SK-N-SH (cell line): ENCODE results near the gene EBNA1BP2. TPM values are rescaled to one million over a fixed set of nuclear protein-coding genes. Genes with fewer than 3 reads are reported as not detected.

ENCODE experiments used
- CTCF ChIA-PET: fragments of 300-600, 350-600 bp; formaldehyde crosslinking; extraction: SDS; loops from one replicate; lab custom pipeline; 2021; lab: Yijun Ruan, JAX
- POLR2A ChIA-PET: fragments of 350-600 bp; sonication (Branson Sonifier 250); formaldehyde crosslinking; extraction: SDS; loops from one replicate; lab custom pipeline; 2020; ENCODE audit warnings: antibody characterized with exemption, inconsistent platforms; lab: Yijun Ruan, JAX
- DNase-seq: peaks from one replicate; pipeline ENCODE4 v3.0.0; 2012
- H2AFZ ChIP-seq: fragments of 200-600 bp; sonication (generic); 2 replicates; pipeline ENCODE4 v1.8.1; 2016; ENCODE audit warnings: antibody characterized with exemption, mild to moderate bottlenecking, low read depth
- H3F3A ChIP-seq: fragments of 200-600 bp; sonication (generic); replicated peaks from 2 replicates; pipeline ENCODE3; 2016; ENCODE audit warnings: antibody characterized with exemption, mild to moderate bottlenecking; ENCODE audit not compliant: insufficient read depth
- H3K27ac ChIP-seq, 2 experiments: fragments of 200-500 bp in 1 of 2; fragments of 200-600 bp in 1 of 2; sonication (Bioruptor generic) in 1 of 2; sonication (generic), shearing (Covaris generic) in 1 of 2; 2 replicates each; pipeline versions ENCODE4 v1.5.1 to v1.6.1; 2014 to 2016; ENCODE audit warnings: low read depth in 2 of 2, inconsistent platforms in 1 of 2, low read length in 1 of 2, mild to moderate bottlenecking in 1 of 2, mixed read lengths in 1 of 2
- H3K27me3 ChIP-seq: fragments of 200-600 bp; sonication (generic), shearing (Covaris generic); 2 replicates; pipeline ENCODE4 v1.6.1; 2016; ENCODE audit warnings: mixed run types; ENCODE audit not compliant: insufficient read depth
- H3K36me3 ChIP-seq, 2 experiments: fragments of 200-500 bp in 1 of 2; fragments of 200-600 bp in 1 of 2; sonication (Bioruptor generic) in 1 of 2; sonication (generic) in 1 of 2; replicated peaks in 1 of 2; 2 replicates each; pipeline versions ENCODE3 to v1.5.1; 2014 to 2016; ENCODE audit warnings: low read length in 1 of 2, mild to moderate bottlenecking in 1 of 2; ENCODE audit not compliant: insufficient read depth in 2 of 2, control insufficient read depth in 1 of 2
- H3K4me1 ChIP-seq, 2 experiments: fragments of 200-500 bp in 1 of 2; fragments of 200-600 bp in 1 of 2; sonication (Bioruptor generic) in 1 of 2; sonication (generic), shearing (Covaris generic) in 1 of 2; 2 replicates each; pipeline versions ENCODE4 v1.5.1 to v1.6.1; 2014 to 2016; ENCODE audit warnings: low read depth in 1 of 2, low read length in 1 of 2, mixed run types in 1 of 2; ENCODE audit not compliant: insufficient read depth in 2 of 2, control insufficient read depth in 1 of 2
- H3K4me2 ChIP-seq: fragments of 200-600 bp; sonication (generic), shearing (Covaris generic); 2 replicates; pipeline ENCODE4 v1.6.1; 2017; ENCODE audit warnings: mixed run types
- H3K4me3 ChIP-seq, 2 experiments: fragments of 200-500 bp in 1 of 2; fragments of 200-600 bp in 1 of 2; sonication (Bioruptor generic) in 1 of 2; sonication (generic), shearing (Covaris generic) in 1 of 2; 2 replicates each; pipeline versions ENCODE4 v1.5.1 to v1.8.1; 2014 to 2016; ENCODE audit warnings: low read depth in 2 of 2, inconsistent platforms in 1 of 2, low read length in 1 of 2, mild to moderate bottlenecking in 1 of 2, mixed read lengths in 1 of 2, moderate library complexity in 1 of 2
- H3K79me2 ChIP-seq: fragments of 200-600 bp; sonication (generic); 2 replicates; pipeline ENCODE4 v1.8.1; 2017; ENCODE audit warnings: mild to moderate bottlenecking; ENCODE audit not compliant: insufficient read depth
- H3K9ac ChIP-seq: fragments of 200-600 bp; sonication (generic); 2 replicates; pipeline ENCODE4 v1.6.1; 2017; ENCODE audit warnings: mixed run types
- H3K9me2 ChIP-seq: fragments of 200-600 bp; sonication (generic); 2 replicates; pipeline ENCODE4 v1.6.1; 2017; ENCODE audit warnings: mixed run types
- H3K9me3 ChIP-seq: fragments of 200-600 bp; sonication (generic); 2 replicates; pipeline ENCODE4 v1.6.1; 2017; ENCODE audit warnings: mixed run types, mild to moderate bottlenecking, moderate library complexity
- H4K20me1 ChIP-seq: fragments of 200-600 bp; sonication (generic); 2 replicates; pipeline ENCODE4 v1.6.1; 2017; ENCODE audit warnings: mild to moderate bottlenecking, mixed run types; ENCODE audit not compliant: insufficient read depth
- CHD2 ChIP-seq: fragments of 150-350 bp; IDR thresholded peaks from 2 replicates; pipeline ENCODE4 v1.6.1; 2018; ENCODE audit warnings: low read length; ENCODE audit not compliant: partially characterized antibody
- FOSL2 ChIP-seq: IDR thresholded peaks from 2 replicates; pipeline ENCODE4 v1.4.0; 2012; ENCODE audit warnings: low read depth, mild to moderate bottlenecking, moderate library complexity, borderline replicate concordance
- FOXJ3 ChIP-seq: sonication (generic); formaldehyde crosslinking; IDR thresholded peaks from 2 replicates; pipeline ENCODE4 v1.5.1; 2020; ENCODE audit warnings: mild to moderate bottlenecking, missing genetic modification reagents
- SIN3A ChIP-seq: IDR thresholded peaks from 2 replicates; pipeline ENCODE4 v1.6.1; 2012; ENCODE audit warnings: low read depth, mild to moderate bottlenecking, low read length, moderate library complexity, borderline replicate concordance
- YY1 ChIP-seq: IDR thresholded peaks from 2 replicates; pipeline ENCODE4 v1.4.0; 2012; ENCODE audit warnings: low read depth, mild to moderate bottlenecking
- WGBS: methylation state at CpG from one replicate; pipeline ENCODE4 v1.1.6; 2017; ENCODE audit warnings: low lambda C conversion rate; 5-methylcytosine and 5-hydroxymethylcytosine counted together
- polyA plus RNA-seq, 3 experiments: library from polyadenylated mRNA; depleted of rRNA; stranded (reverse); fragments of >200 nt; gene quantifications; 2 replicates each; pipeline ENCODE4 v1.2.3, GENCODE V29; 2012
- TF ChIP-seq, protein P1 (sequence below): fragments of 200-600 bp; sonication (generic); IDR thresholded peaks from 2 replicates; pipeline ENCODE4 v1.6.1; 2017; ENCODE audit warnings: antibody characterized with exemption, mild to moderate bottlenecking, moderate library complexity
- TF ChIP-seq, protein P2 (sequence below): fragments of 150-350 bp; IDR thresholded peaks from 2 replicates; pipeline ENCODE4 v1.6.1; 2016; ENCODE audit warnings: mild to moderate bottlenecking, low read depth, low read length

EBNA1BP2 gene
- polyA plus RNA-seq, 1 of the 3 experiments (the other 2 are of a cell fraction): 146 TPM

- no peak for TF ChIP-seq YY1
These were observed 24.3 kb downstream of the EBNA1BP2 start (continued) for GRCh38 chr1:43147625-43148327.

DNA sequence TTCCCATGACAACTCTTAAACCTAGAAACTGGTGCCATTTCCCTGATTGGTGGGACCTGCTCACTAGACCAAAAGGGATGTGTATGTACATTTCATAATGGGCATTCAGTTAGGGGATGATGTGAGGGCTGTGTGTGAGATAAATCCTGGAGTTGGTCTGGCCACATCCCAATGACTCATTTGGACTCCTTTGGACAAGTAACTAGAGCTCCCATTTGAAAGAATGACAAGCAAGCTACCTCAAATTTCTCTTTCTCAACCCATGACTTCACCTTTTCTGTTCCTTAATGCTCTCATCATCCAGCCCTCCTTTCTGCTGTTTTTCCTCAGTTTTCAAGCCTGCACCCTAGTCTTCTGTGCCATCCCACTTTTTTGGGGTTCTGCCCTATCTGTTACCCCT, 27.9 kb downstream of the EBNA1BP2 start:
- Histone ChIP-seq H4K20me1 (no peaks in the 10 kb centered on the region), H3F3A (peaks cover 6% of the 10 kb centered on the region), H3K4me2 (no peak overlapping the region), H3K27me3 (peaks cover 6% of the 10 kb centered on the region; the same call in 1 of the 2 replicates), H3K36me3 (no peaks in the 10 kb centered on the region), H3K27ac (no peak overlapping the region), H3K9ac (no peak overlapping the region), H3K9me3 (peaks cover 6% of the 10 kb centered on the region; the same call in 1 of the 2 replicates), H3K4me3 (no peak overlapping the region), H3K4me1 (peaks cover 3 to 4% of the 10 kb centered on the region in 2 experiments; a peak in 1 of 4 replicates), H3K79me2 (no peaks in the 10 kb centered on the region), H3K9me2 (no peaks in the 10 kb centered on the region), H2AFZ (no peak overlapping the region)
- DNase-seq: no peak
- no peak for TF ChIP-seq FOXJ3
- 0 out of 2 replicates have a peak, but pooled peaks have one; percentile 11 for TF ChIP-seq FOSL2
- POLR2A ChIA-PET: no interaction called here
- CTCF ChIA-PET: interaction anchor here (0.6 kb wide), 3 partner anchors 13 to 33 kb away, joined by 3 read pairs; no protein-coding TSS in a partner anchor

- no peaks in the 10 kb centered on the region for H3K79me2 ChIP-seq
- H3K27me3 ChIP-seq: peaks cover 6% of the 10 kb centered on the region; the same call in 1 of the 2 replicates
- H3F3A ChIP-seq: peaks cover 6% of the 10 kb centered on the region
- 58% methylated on average over 5 of the region's 7 CpGs for WGBS
- no peak overlapping the region for H3K27ac ChIP-seq
- DNase-seq: no peak
- TF ChIP-seq, protein P1, sequence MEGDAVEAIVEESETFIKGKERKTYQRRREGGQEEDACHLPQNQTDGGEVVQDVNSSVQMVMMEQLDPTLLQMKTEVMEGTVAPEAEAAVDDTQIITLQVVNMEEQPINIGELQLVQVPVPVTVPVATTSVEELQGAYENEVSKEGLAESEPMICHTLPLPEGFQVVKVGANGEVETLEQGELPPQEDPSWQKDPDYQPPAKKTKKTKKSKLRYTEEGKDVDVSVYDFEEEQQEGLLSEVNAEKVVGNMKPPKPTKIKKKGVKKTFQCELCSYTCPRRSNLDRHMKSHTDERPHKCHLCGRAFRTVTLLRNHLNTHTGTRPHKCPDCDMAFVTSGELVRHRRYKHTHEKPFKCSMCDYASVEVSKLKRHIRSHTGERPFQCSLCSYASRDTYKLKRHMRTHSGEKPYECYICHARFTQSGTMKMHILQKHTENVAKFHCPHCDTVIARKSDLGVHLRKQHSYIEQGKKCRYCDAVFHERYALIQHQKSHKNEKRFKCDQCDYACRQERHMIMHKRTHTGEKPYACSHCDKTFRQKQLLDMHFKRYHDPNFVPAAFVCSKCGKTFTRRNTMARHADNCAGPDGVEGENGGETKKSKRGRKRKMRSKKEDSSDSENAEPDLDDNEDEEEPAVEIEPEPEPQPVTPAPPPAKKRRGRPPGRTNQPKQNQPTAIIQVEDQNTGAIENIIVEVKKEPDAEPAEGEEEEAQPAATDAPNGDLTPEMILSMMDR: peak; percentile 57
- TF ChIP-seq SIN3A (no peak), CHD2 (no peak)
- TF ChIP-seq, protein P2, sequence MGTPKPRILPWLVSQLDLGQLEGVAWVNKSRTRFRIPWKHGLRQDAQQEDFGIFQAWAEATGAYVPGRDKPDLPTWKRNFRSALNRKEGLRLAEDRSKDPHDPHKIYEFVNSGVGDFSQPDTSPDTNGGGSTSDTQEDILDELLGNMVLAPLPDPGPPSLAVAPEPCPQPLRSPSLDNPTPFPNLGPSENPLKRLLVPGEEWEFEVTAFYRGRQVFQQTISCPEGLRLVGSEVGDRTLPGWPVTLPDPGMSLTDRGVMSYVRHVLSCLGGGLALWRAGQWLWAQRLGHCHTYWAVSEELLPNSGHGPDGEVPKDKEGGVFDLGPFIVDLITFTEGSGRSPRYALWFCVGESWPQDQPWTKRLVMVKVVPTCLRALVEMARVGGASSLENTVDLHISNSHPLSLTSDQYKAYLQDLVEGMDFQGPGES: no peak
- POLR2A ChIA-PET: no interaction called here
- H3K4me2 ChIP-seq: no peak overlapping the region
- H3K36me3 ChIP-seq: no peaks in the 10 kb centered on the region
- H2AFZ ChIP-seq: no peak overlapping the region
- CTCF ChIA-PET: interaction anchor here (0.6 to 1.5 kb wide), 3 partner anchors 14 to 33 kb away, joined by 3 read pairs; no protein-coding TSS in a partner anchor
- peaks cover 6% of the 10 kb centered on the region; the same call in 1 of the 2 replicates for H3K9me3 ChIP-seq
- peaks cover 3 to 4% of the 10 kb centered on the region in 2 experiments; a peak in 1 of 4 replicates for H3K4me1 ChIP-seq
- no peaks in the 10 kb centered on the region for H3K9me2 ChIP-seq
- H3K4me3 ChIP-seq: no peak overlapping the region
- no peaks in the 10 kb centered on the region for H4K20me1 ChIP-seq
- H3K9ac ChIP-seq: no peak overlapping the region
These were observed 28.6 kb downstream of the EBNA1BP2 start for GRCh38 chr1:43143441-43143888.
